LNCAP (cell line): Measurements from ENCODE around the gene ARHGEF1.

Source experiments
- CTCF ChIP-seq: fragments of 450-650 bp; IDR thresholded peaks from 2 replicates; pipeline ENCODE4 v1.5.1; 2017; ENCODE audit warnings: mild to moderate bottlenecking

The ARHGEF1 gene

DNA sequence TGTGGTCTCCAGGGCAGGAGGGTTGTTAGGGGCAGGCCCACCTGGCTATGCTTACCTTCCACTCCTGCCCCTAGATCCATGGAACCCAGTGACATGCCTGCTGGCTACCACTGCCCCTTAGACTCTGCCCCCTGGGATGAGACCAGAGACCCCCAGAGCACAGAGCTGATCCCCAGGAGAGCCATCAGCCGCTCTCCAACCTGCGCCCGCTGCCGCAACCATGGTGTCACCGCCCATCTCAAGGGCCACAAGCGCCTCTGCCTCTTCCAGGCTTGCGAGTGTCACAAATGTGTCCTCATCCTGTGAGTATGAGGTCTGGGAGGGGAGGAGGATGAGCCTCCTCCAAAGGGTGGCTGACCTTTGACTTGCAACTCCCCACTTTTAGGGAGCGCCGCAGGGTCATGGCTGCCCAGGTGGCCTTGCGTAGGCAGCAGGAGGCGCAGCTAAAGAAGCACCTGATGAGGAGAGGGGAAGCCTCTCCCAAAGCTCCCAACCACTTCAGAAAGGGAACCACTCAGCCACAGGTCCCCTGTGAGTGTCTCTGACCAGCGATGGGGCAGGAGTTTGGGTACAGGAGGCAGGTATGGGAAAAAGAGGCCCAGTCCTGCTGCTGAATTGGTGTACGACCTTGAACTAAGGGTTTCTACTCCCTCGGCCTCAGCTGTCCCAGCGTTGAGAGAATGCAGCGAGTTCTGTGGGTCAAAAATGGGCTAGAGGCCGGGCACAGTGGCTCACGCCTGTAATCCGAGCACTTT is 35.5 kb upstream of the ARHGEF1 start:
- no peak for TF ChIP-seq CTCF

DNA sequence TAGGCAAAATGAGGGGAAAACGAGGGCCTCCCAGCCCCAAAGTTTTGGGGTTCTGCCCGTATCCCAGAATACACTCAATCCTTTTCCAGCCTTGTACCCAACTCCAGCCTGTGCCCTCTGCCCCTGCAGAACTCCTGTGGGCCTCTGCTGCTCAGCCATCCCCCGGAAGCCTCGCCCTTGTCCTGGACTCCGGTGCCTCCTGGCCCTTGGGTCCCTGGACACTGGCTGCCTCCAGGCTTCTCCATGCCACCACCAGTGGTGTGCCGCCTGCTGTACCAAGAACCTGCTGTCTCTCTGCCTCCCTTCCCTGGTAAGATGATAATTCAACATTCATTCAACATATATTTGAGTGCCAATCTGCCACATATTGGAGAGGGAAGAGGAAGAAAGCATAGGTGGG is 34.3 kb upstream of the ARHGEF1 start:
- no peak for TF ChIP-seq CTCF

GRCh38 chr19:41849067-41849466 is 33.9 kb upstream of the ARHGEF1 start:
- no peak for TF ChIP-seq CTCF

GRCh38 chr19:41850381-41850780 is 32.6 kb upstream of the ARHGEF1 start:
- no peak for TF ChIP-seq CTCF

DNA sequence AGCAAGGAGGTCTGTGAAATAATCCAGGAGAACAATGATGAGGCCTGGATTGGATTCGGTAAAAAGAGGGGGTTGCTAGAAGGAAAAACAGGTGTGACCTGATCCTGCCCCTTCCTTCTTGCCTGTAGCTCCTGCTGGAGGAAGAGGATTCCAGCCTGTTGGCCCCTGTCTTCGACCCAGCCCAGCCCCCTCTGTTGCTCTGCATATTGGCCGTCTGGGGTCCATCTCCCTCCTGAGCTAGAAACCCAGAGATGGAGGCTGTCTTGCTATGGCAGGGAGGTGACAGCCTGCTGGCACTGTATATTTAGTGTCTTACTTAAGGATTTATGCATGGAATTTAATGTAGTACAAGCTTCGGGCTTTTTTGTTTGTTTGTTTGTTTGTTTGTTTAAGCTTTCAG is 31.5 kb upstream of the ARHGEF1 start:
- no peak for TF ChIP-seq CTCF

DNA sequence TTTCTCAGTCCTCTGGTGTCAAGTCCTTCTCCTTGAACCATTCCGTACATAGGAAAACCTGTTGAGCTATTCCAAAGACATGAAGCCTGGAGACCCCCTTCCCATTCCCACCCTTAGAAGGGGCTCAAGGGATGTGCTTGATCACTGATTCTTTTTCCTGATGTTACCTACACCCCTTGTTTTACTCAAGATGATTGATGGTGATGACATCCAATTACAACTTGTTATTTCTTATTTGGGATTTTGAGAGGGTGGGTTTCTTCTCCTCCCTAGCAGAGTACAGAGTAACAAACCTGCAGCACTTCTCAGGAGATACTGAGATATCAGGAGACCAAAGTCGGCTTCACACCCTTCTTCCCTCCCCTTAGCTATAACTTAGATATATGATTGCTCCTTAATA is 29.6 kb upstream of the ARHGEF1 start:
- no peak for TF ChIP-seq CTCF

DNA sequence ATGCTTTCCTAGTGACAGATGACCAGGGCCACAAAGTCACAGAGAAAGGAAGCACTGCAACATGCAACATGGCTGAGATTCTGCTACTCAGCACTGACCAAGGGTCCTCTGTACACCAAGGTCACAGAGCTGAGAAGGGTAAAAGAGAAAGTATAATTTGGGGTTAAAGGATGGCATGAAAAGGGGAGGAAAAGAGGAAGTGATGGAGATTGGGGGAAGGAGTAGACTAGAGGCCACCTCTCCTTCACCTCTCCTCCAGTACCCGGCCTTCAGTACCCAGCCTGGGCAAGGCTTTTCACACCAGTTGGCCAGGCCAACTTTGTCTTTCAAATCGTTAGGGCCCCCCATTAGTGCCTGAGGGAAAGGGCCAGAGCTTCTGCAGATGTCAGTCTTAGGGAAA is 29.2 kb upstream of the ARHGEF1 start:
- TF ChIP-seq CTCF: no peak

DNA sequence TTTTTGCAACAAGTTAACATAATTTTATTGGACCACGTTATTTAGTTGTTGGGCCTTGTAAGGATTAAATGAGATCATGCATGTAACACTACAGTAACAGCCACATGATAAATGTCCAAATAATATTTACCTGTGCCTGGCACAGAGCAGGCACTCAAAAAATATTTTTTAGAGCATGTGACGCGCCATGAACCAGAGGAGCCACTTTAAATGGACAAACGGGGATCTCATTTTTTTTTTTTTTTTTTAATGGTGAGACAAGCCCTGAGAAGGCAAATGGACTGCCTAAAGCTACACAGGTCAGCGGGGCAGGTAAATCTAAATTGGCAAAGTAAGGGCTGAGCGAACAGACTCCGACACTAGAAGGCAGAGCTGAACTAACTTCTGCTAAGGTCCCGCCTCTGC is 23.8 kb upstream of the ARHGEF1 start:
- no peak for TF ChIP-seq CTCF
